Epithelial cell of proximal tubule (primary cell): ENCODE measurements around the gene TKT. TPM values are rescaled to one million over a fixed set of nuclear protein-coding genes. Genes with fewer than 3 reads are reported as not detected.

Experiments used
- DNase-seq: peaks from one replicate; pipeline ENCODE4 v3.0.0-alpha.2; 2011; ENCODE audit warnings: low read depth
- H3K4me3 ChIP-seq: 2 replicates; pipeline ENCODE4 v1.5.1; 2011; ENCODE audit warnings: low read depth, mild to moderate bottlenecking, low read length
- CTCF ChIP-seq: conservative IDR thresholded peaks from 2 replicates; pipeline ENCODE4 v1.5.1; 2012; ENCODE audit warnings: low read depth, mild to moderate bottlenecking, low read length
- total RNA-seq: library from RNA; depleted of rRNA; stranded (reverse); fragments of >200 nt; gene quantifications from 2 replicates; pipeline ENCODE4 v1.2.3, GENCODE V29; 2015

Gene TKT
- total RNA-seq, 1 donor from 2014 or later: 403 TPM

GRCh38 chr3:53248161-53248560, 7.7 kb downstream of the TKT start:
- DNase-seq: no peak
- no peak for TF ChIP-seq CTCF
- no peak overlapping the region for H3K4me3 ChIP-seq

DNA sequence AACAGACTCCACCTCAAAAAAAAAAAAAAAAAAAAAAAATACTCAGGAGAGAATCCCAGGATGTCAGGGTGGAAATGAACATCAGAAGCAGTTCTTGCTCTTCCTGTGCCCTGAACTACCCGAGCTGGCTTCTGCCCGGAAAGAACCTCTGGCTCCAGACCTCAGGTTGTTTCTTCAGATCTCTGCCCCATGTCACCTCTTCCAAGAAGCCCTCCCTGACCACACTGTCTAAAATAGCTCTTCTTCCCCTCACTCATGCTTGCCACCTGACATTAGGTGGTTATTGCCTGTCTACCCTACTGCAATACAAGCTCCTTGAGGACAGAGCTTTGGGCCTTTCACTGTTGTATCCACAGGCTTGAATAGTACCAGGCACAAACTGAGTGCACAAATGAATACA, 8.2 kb downstream of the TKT start:
- DNase-seq: no peak
- TF ChIP-seq CTCF: no peak
- H3K4me3 ChIP-seq: no peak overlapping the region

GRCh38 chr3:53244271-53244670, 11.6 kb downstream of the TKT start:
- no peak for TF ChIP-seq CTCF
- H3K4me3 ChIP-seq: no peak overlapping the region
- no peak for DNase-seq

DNA sequence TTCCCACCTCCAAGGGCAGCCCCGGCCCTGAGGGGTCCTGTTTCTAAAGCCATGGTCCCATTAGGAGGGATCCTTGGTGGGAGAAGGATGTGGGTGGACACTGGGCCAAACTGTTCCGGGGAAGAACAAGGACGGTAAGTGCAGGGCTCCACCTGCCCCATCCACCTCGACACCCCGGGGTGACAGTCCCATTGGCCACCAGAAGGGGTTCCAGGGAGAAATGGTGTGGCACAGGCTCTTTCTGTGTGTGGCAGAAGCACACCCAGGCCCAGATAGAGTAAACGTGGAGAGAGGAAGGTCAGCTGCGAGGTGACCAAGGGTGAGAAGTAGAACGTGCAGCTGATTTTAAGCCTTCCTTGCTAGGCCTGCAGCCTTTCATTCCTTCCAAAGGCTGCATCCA, 12.0 kb downstream of the TKT start:
- no peak for TF ChIP-seq CTCF
- H3K4me3 ChIP-seq: no peak overlapping the region
- DNase-seq: no peak

DNA sequence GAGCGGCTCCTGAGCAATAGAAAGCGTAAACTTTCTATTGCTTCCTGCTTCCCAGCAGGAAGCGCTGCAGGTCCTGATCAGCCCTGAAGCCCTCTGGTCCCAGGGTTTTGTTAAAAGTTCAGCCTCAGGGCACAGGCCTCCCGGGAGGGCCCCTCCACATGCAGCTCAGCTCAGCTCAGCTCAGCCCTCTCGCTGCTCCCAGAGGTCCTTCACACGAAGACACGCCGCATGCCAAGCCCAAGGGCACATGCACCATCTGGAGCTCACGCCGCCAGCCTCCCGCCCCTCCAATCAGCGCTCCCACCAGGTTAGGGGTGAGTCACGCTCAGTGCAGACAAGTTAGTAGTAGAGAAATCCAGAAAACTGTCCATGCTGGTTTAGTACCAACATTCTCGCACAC, 12.7 kb downstream of the TKT start:
- no peak for TF ChIP-seq CTCF
- no peak overlapping the region for H3K4me3 ChIP-seq
- no peak for DNase-seq

- TF ChIP-seq CTCF: no peak
- DNase-seq: no peak
- H3K4me3 ChIP-seq: no peak overlapping the region
These were observed 13.2 kb downstream of the TKT start for GRCh38 chr3:53242642-53243041.

DNA sequence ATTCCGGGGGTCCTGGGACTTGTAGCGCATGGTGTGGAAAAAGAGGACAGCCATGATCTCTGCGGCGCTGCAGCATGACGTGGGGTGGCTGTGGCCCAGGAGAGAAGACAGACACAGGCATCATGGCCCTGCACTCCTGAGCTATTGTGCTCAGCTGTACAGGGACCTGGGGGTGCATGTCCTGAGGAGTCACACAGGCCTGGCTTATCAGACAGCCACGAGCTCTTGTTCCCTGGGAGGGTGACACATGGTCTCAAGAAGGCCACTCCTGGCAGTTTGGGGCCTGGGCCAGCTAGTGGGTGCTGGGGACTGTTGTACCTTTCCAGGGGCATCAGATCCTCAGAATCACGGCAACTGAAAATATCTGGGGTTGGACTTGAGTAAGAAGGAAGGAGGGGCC, 13.7 kb downstream of the TKT start:
- no peak for TF ChIP-seq CTCF
- H3K4me3 ChIP-seq: no peak overlapping the region
- no peak for DNase-seq
